ENCODE results near the gene RNF130. TPM values are rescaled to one million over a fixed set of nuclear protein-coding genes. Genes with fewer than 3 reads are reported as not detected.

The RNF130 gene
- polyA plus RNA-seq, 1 experiment = 32.7 TPM

- Histone ChIP-seq H3K27me3 (ENCODE audit: control insufficient read depth, insufficient read depth, low read length) (peaks cover 4% of the 10 kb centered on the region; the same call in 1 of the 2 replicates), H3K4me3 (ENCODE audit: low read depth, low read length) (no peak overlapping the region), H3K36me3 (ENCODE audit: control insufficient read depth, insufficient read depth, low read length) (no peaks in the 10 kb centered on the region)
- TF ChIP-seq CTCF (IDR thresholded peaks at IDR 0.05; ENCODE audit: insufficient read depth, low read depth, low read length) = no peak
- no peak for DNase-seq (ENCODE audit: low read depth)
- ChIA-PET CTCF (interaction anchor here (1.2 to 6.6 kb wide), 2 partner anchors 11 to 15 kb away, joined by 4 to 30 read pairs; no protein-coding TSS in a partner anchor), POLR2A (no interaction called here)
These were observed 8.3 kb upstream of the RNF130 start for GRCh38 chr5:180079702-180080466.

GRCh38 chr5:180078348-180078747 is 6.8 kb upstream of the RNF130 start:
- peaks cover 4% of the 10 kb centered on the region for H3K27me3 ChIP-seq (ENCODE audit: control insufficient read depth, insufficient read depth, low read length)
- TF ChIP-seq CTCF (IDR thresholded peaks at IDR 0.05; ENCODE audit: insufficient read depth, low read depth, low read length) = no peak
- ChIA-PET CTCF (interaction anchor here (0.8 to 6.6 kb wide), 2 partner anchors 11 to 13 kb away, joined by 3 to 30 read pairs; no protein-coding TSS in a partner anchor), POLR2A (no interaction called here)
- no peak overlapping the region for H3K4me3 ChIP-seq (ENCODE audit: low read depth, low read length)
- DNase-seq (ENCODE audit: low read depth) = no peak
- H3K36me3 ChIP-seq (ENCODE audit: control insufficient read depth, insufficient read depth, low read length) = no peaks in the 10 kb centered on the region

GRCh38 chr5:180077594-180078284 is 6.2 kb upstream of the RNF130 start:
- CTCF ChIA-PET = interaction anchor here (6.6 kb wide), 1 partner anchor 13 kb away, joined by 30 read pairs; no protein-coding TSS in a partner anchor
- no peaks in the 10 kb centered on the region for H3K36me3 ChIP-seq (ENCODE audit: control insufficient read depth, insufficient read depth, low read length)
- TF ChIP-seq CTCF (IDR thresholded peaks at IDR 0.05; ENCODE audit: insufficient read depth, low read depth, low read length) = no peak
- H3K4me3 ChIP-seq (ENCODE audit: low read depth, low read length) = no peak overlapping the region
- H3K27me3 ChIP-seq (ENCODE audit: control insufficient read depth, insufficient read depth, low read length) = peaks cover 4% of the 10 kb centered on the region
- no peak for DNase-seq (ENCODE audit: low read depth)
- POLR2A ChIA-PET = no interaction called here

GRCh38 chr5:180075703-180076102 is 4.1 kb upstream of the RNF130 start:
- Histone ChIP-seq H3K36me3 (ENCODE audit: control insufficient read depth, insufficient read depth, low read length) (no peaks in the 10 kb centered on the region), H3K4me3 (ENCODE audit: low read depth, low read length) (no peak overlapping the region), H3K27me3 (ENCODE audit: control insufficient read depth, insufficient read depth, low read length) (peaks cover 2% of the 10 kb centered on the region)
- no peak for DNase-seq (ENCODE audit: low read depth)
- ChIA-PET POLR2A (no interaction called here), CTCF (interaction anchor here (6.6 kb wide), 1 partner anchor 15 kb away, joined by 30 read pairs; no protein-coding TSS in a partner anchor)
- no peak for TF ChIP-seq CTCF (IDR thresholded peaks at IDR 0.05; ENCODE audit: insufficient read depth, low read depth, low read length)

GRCh38 chr5:180074462-180074861 is 2.9 kb upstream of the RNF130 start:
- POLR2A ChIA-PET = no interaction called here
- no peaks in the 10 kb centered on the region; the same call in none of the 2 replicates for H3K27me3 ChIP-seq (ENCODE audit: control insufficient read depth, insufficient read depth, low read length)
- TF ChIP-seq CTCF (IDR thresholded peaks at IDR 0.05; ENCODE audit: insufficient read depth, low read depth, low read length) = no peak
- H3K36me3 ChIP-seq (ENCODE audit: control insufficient read depth, insufficient read depth, low read length) = no peaks in the 10 kb centered on the region
- CTCF ChIA-PET = no interaction called here
- no peak for DNase-seq (ENCODE audit: low read depth)
- H3K4me3 ChIP-seq (ENCODE audit: low read depth, low read length) = no peak overlapping the region
